ENCODE results near the gene COL8A2.

Gene COL8A2

GRCh38 chr1:36088577-36089392 lies 36.2 kb downstream of the COL8A2 start, which contains the start of gene ADPRS:
Gene ADPRS, plus strand, starts transcription at chr1:36088892. Its CDS starts 13 bp downstream, at chr1:36088905.
- TF ChIP-seq CTCF (IDR thresholded peaks at IDR 0.05; ENCODE audit: low read depth, low read length): peak; percentile 91
- peak within 1 kb of the TSS; percentile 96 for H3K4me3 ChIP-seq (ENCODE audit: low read depth, low read length)

GRCh38 chr1:36088265-36088576 lies 36.8 kb downstream of the COL8A2 start:
- H3K4me3 ChIP-seq (ENCODE audit: low read depth, low read length): peak overlapping the region; percentile 96
- no peak for TF ChIP-seq CTCF (IDR thresholded peaks at IDR 0.05; ENCODE audit: low read depth, low read length)

- no peak overlapping the region for H3K4me3 ChIP-seq (ENCODE audit: low read depth, low read length)
- TF ChIP-seq CTCF (IDR thresholded peaks at IDR 0.05; ENCODE audit: low read depth, low read length): no peak
Observed at GRCh38 chr1:36087233-36088123, 37.5 kb downstream of the COL8A2 start.

GRCh38 chr1:36086529-36087232 lies 38.3 kb downstream of the COL8A2 start:
- TF ChIP-seq CTCF (IDR thresholded peaks at IDR 0.05; ENCODE audit: low read depth, low read length): no peak
- no peak overlapping the region for H3K4me3 ChIP-seq (ENCODE audit: low read depth, low read length)

GRCh38 chr1:36085686-36086526 lies 39.1 kb downstream of the COL8A2 start:
- no peak for TF ChIP-seq CTCF (IDR thresholded peaks at IDR 0.05; ENCODE audit: low read depth, low read length)
- no peak overlapping the region for H3K4me3 ChIP-seq (ENCODE audit: low read depth, low read length)

- no peak overlapping the region for H3K4me3 ChIP-seq (ENCODE audit: low read depth, low read length)
- no peak for TF ChIP-seq CTCF (IDR thresholded peaks at IDR 0.05; ENCODE audit: low read depth, low read length)
Observed at GRCh38 chr1:36085126-36085525, 39.9 kb downstream of the COL8A2 start.
